Stomach (tissue), 8 donors: Measurements from ENCODE around the gene LASP1NB.

ENCODE experiments used
- DNase-seq, 2 donors: peaks; one replicate each; pipeline versions ENCODE4 v3.0.0 to v3.0.0-alpha.2; 2013 to 2019
- H3K27ac ChIP-seq, 5 donors: fragments of 200-600 bp in 4 of 5; sonication (generic) in 4 of 5; one replicate each; pipeline ENCODE4 v1.5.1; 2013 to 2019; ENCODE audit warnings: mild to moderate bottlenecking in 1 of 5, moderate library complexity in 1 of 5
- H3K27me3 ChIP-seq, 3 donors: fragments of 200-600 bp; sonication (generic); one replicate each; pipeline ENCODE4 v1.5.1; 2017 to 2019; ENCODE audit warnings: mixed run types in 1 of 3
- H3K36me3 ChIP-seq, 4 donors: fragments of 200-600 bp; sonication (generic); 1 replicate in 3 of 4; 2 replicates in 1 of 4; pipeline ENCODE4 v1.5.1; 2016 to 2019
- H3K4me1 ChIP-seq, 4 donors: fragments of 200-600 bp; sonication (generic); one replicate each; pipeline ENCODE4 v1.5.1; 2016 to 2019
- H3K4me3 ChIP-seq, 4 donors: fragments of 200-600 bp; sonication (generic) in 3 of 4; one replicate each; pipeline ENCODE4 v1.5.1; 2016 to 2019; ENCODE audit warnings: mild to moderate bottlenecking in 1 of 4
- H3K9me3 ChIP-seq, 4 donors: fragments of 200-600 bp; sonication (generic); one replicate each; pipeline ENCODE4 v1.5.1; 2016 to 2019
- CTCF ChIP-seq, 7 experiments: fragments of 450-650 bp in 4 of 7; fragments of 200-600 bp in 3 of 7; sonication (generic) in 3 of 7; IDR thresholded peaks; one replicate each; pipeline ENCODE4 v1.5.1; 2016 to 2019; ENCODE audit warnings: antibody characterized with exemption in 7 of 7, control low read depth in 2 of 7, mild to moderate bottlenecking in 1 of 7
- EP300 ChIP-seq: sonication (generic); formaldehyde crosslinking; IDR thresholded peaks from one replicate; pipeline ENCODE4 v1.6.1; 2017; ENCODE audit warnings: antibody characterized with exemption
- POLR2A ChIP-seq, 4 donors: fragments of 450-650 bp; IDR thresholded peaks; one replicate each; pipeline ENCODE4 v1.6.1; 2016; ENCODE audit warnings: antibody characterized with exemption in 4 of 4, control low read depth in 2 of 4, mild to moderate bottlenecking in 1 of 4, moderate library complexity in 1 of 4
- POLR2AphosphoS5 ChIP-seq, 3 donors: sonication (generic); formaldehyde crosslinking; IDR thresholded peaks; one replicate each; pipeline ENCODE4 v1.6.1; 2016; ENCODE audit warnings: antibody characterized with exemption in 3 of 3
- WGBS, 5 donors: extraction: QIAGEN DNeasy Blood & Tissue Kit in 3 of 5; methylation state at CpG; one replicate each; pipeline versions ENCODE4 v1.1.5 to v1.1.7; 2013 to 2018; 5-methylcytosine and 5-hydroxymethylcytosine counted together
- intact Hi-C: fragments of 100-400 bp; cut with DNase I; formaldehyde crosslinking; loops from one replicate; pipeline ENCODE4 v1.15.1; 2023; ENCODE audit warnings: low total_unique reads
- donor health status: healthy with polysubstance abuse.
- donor health status: Bipolar disorder and iron deficiency.
- donor health status: healthy.

The LASP1NB gene

DNA sequence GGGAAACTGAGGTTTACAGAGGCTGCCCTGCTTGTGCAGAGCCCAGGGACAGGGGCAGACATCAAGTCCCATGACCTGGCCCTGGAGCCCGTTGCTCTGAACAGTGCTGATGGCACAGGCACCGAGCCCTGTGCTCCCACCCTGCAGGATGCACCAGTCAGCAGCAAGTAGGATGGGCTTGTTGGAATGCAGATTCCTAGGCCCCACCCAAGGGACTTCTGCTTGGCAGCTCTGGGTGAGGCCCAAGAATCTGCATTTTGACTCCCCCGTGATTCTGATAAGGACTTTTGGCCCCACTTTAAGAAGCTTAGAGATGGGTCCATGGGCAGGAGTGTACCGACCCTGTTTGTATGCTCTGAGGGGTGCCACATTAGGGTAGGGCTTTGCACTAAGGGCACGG, 32.3 kb upstream of the LASP1NB start:
- peaks cover 53 to 100% (median 81%) of the 10 kb centered on the region in 4 donors for H3K4me1 ChIP-seq
- intact Hi-C loops, result no loop called here
- peaks cover 38 to 96% (median 91%) of the 10 kb centered on the region in 4 donors for H3K36me3 ChIP-seq
- DNase-seq, result peak in 1 of 2 donors; percentile 15
- TF ChIP-seq EP300 (no peak), POLR2A (IDR thresholded peaks at IDR 0.05) (no peak), POLR2AphosphoS5 (IDR thresholded peaks at IDR 0.05) (no peak), CTCF (IDR thresholded peaks at IDR 0.05) (no peak)
- whole genome bisulfite sequencing, 5 donors, result 68 to 78% (median 76%) methylated on average over 4 to 5 of the region's 5 CpGs
- H3K9me3 ChIP-seq, result no peaks in the 10 kb centered on the region
- no peaks in the 10 kb centered on the region for H3K27me3 ChIP-seq
- H3K4me3 ChIP-seq, result no peak overlapping the region
- H3K27ac ChIP-seq, result peak overlapping the region; percentile 9 to 77 (median 71)

DNA sequence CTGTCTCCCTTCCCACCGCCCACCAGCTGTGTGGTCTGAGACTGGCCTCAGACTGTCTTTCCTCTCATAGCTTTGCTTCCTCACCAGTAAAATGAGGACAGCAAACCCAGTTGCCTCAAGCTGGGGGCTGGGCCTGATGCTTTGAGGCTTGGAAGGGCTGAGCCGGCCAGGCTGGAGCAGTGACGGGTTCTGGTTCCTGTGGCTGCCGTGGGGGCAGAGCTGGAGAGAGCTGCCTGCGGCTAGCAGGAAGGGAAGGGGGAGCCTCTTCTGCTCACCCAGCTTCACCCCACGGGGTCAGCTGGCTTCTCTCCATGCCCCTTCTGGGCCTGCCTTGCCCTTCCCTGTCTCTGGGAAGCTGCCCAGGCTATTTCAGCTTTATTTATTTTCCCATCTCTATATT, 31.8 kb upstream of the LASP1NB start:
- TF ChIP-seq EP300 (no peak), POLR2A (IDR thresholded peaks at IDR 0.05) (no peak), CTCF (IDR thresholded peaks at IDR 0.05) (no peak), POLR2AphosphoS5 (IDR thresholded peaks at IDR 0.05) (no peak)
- peak in 1 of 2 donors; percentile 28 for DNase-seq
- H3K4me3 ChIP-seq, result no peak overlapping the region
- peak overlapping the region; percentile 9 to 77 (median 71) for H3K27ac ChIP-seq
- no peaks in the 10 kb centered on the region for H3K9me3 ChIP-seq
- 24 to 54% (median 39%) methylated on average over 6 of the region's 6 CpGs for WGBS, 5 donors
- H3K4me1 ChIP-seq, result peaks cover 58 to 100% (median 81%) of the 10 kb centered on the region in 4 donors
- intact Hi-C loops, result no loop called here
- peaks cover 43 to 96% (median 91%) of the 10 kb centered on the region in 4 donors for H3K36me3 ChIP-seq
- no peaks in the 10 kb centered on the region for H3K27me3 ChIP-seq

GRCh38 chr17:38894276-38894675, 31.1 kb upstream of the LASP1NB start:
- 43 to 52% (median 50%) methylated on average over 7 of the region's 7 CpGs for WGBS, 5 donors

DNA sequence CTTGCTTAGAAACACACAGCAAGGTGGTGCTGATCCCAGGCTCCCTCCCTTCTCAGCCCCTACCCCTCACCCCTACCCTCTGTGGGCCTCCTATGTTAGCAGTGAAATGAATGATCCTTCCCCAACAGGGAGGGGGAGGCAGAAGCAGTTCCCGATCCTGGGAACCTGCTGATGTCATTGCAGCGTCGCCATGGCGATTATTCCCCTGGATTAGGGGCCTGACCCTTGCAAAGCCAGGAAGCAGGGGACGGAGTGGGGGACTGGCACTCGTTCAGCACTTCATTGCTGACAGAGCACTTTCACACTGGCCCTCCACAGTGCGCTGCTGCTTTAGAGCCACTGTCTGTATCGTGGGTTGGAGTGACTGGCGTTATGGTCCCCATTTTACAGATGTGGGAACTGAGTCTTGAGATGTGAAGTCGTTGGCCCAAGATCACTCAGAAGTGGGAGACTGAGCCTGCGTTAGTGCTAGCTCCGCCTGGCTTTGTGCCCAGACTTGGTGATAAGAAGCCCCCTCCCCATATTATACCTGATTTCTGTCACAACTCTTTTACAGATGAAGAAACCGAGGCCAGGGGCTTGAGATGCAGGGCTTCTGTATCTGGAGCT, 29.0 kb upstream of the LASP1NB start:
- H3K4me3 ChIP-seq, result no peak overlapping the region
- H3K4me1 ChIP-seq, result peaks cover 69 to 99% (median 85%) of the 10 kb centered on the region in 4 donors
- DNase-seq, result peak in 1 of 2 donors; percentile 63
- H3K27ac ChIP-seq, result peak overlapping the region in 4 of 5 donors; percentile 67 to 81 (median 76)
- intact Hi-C loops, result no loop called here
- peaks cover 34 to 95% (median 78%) of the 10 kb centered on the region in 4 donors for H3K36me3 ChIP-seq
- WGBS, 5 donors, result 45 to 67% (median 61%) methylated on average over 9 to 13 of the region's 13 CpGs
- H3K27me3 ChIP-seq, result no peaks in the 10 kb centered on the region
- no peak for TF ChIP-seq POLR2AphosphoS5 (IDR thresholded peaks at IDR 0.05)
- TF ChIP-seq POLR2A (IDR thresholded peaks at IDR 0.05), result no peak
- no peak for TF ChIP-seq EP300
- TF ChIP-seq CTCF (IDR thresholded peaks at IDR 0.05), result no peak
- H3K9me3 ChIP-seq, result no peaks in the 10 kb centered on the region

More at GRCh38 chr17:38894276-38894675, 31.1 kb upstream of the LASP1NB start:
- Histone ChIP-seq H3K4me3 (no peak overlapping the region), H3K36me3 (peaks cover 49 to 96% (median 91%) of the 10 kb centered on the region in 4 donors), H3K27ac (peak overlapping the region in 4 of 5 donors; percentile 60 to 77 (median 73)), H3K9me3 (no peaks in the 10 kb centered on the region), H3K4me1 (peaks cover 65 to 100% (median 82%) of the 10 kb centered on the region in 4 donors), H3K27me3 (no peaks in the 10 kb centered on the region)
- intact Hi-C loops, result no loop called here
- DNase-seq, result no peak
- TF ChIP-seq POLR2A (IDR thresholded peaks at IDR 0.05) (no peak), EP300 (no peak), CTCF (IDR thresholded peaks at IDR 0.05) (no peak), POLR2AphosphoS5 (IDR thresholded peaks at IDR 0.05) (no peak)
